HG03108 (cell line): ENCODE measurements around the gene TAS2R1.

Source experiments
- ATAC-seq: cut with Tn5 transposase; IDR thresholded peaks from one replicate; pipeline ENCODE4 v1.9.1; 2021; ENCODE audit warnings: moderate library complexity; ENCODE audit not compliant: unreplicated experiment

Gene TAS2R1

GRCh38 chr5:9589049-9589835, 40.9 kb downstream of the TAS2R1 start:
- ATAC-seq = no peak

GRCh38 chr5:9588254-9588653, 41.9 kb downstream of the TAS2R1 start:
- no peak for ATAC-seq

GRCh38 chr5:9587135-9587534, 43.0 kb downstream of the TAS2R1 start:
- ATAC-seq = no peak

DNA sequence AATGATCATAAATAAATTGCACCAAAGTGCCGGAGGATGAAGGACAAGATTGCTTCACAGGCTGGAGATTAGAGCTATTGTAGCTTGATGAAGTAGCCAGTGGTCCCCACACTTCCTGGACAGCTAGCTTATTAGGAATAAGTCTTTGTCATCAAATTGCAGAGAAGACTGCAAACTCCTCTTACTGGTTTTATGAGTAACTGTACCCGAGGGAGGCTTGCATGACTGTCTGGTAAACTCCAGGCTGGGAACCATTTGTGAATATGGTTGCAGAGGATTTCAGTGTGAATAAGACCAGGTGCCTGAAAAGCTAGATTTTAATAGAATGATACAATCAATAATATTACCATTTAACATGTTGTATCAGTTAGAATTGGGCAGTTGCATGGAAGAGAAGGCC, 47.7 kb downstream of the TAS2R1 start:
- ATAC-seq = no peak
